HepG2 (cell line): ENCODE data around the gene METRN. TPM values are rescaled to one million over a fixed set of nuclear protein-coding genes. Genes with fewer than 3 reads are reported as not detected.

Source experiments
- ATAC-seq: fragments of 200-7000 bp; cut with Tn5 transposase; 3 replicates; pipeline ENCODE4 v1.9.1; 2020; ENCODE audit warnings: mild to moderate bottlenecking, moderate library complexity
- BruUV-seq: library from RNA; stranded (reverse); fragments of 400-500 nt; replicated peaks from 2 replicates; lab custom pipeline; 2021; lab: Mats Ljungman, UMichigan
- CTCF ChIA-PET: fragments of 300-600 bp; formaldehyde crosslinking; extraction: SDS; loops from one replicate; lab custom pipeline; 2021; ENCODE audit warnings: low total read pairs, inconsistent platforms, low intra/inter-chr PET ratio; lab: Yijun Ruan, JAX
- POLR2A ChIA-PET: fragments of 350-600 bp; sonication (Branson Sonifier 250); formaldehyde crosslinking; loops from one replicate; lab custom pipeline; 2020; ENCODE audit warnings: antibody characterized with exemption, inconsistent platforms; lab: Yijun Ruan, JAX
- DNase-seq: peaks from one replicate; pipeline ENCODE4 v3.0.0-alpha.2; 2015; ENCODE audit warnings: low spot score
- FAIRE-seq: peaks from 3 replicates; lab custom pipeline; 2011; peaks lifted over from hg19 to GRCh38; lab: Jason Lieb, UNC
- H2AFZ ChIP-seq: one replicate; pipeline ENCODE4 v1.6.1; 2011; ENCODE audit warnings: low read length, inconsistent platforms
- H3K27ac ChIP-seq: fragments of 300-600 bp; 3 replicates; pipeline ENCODE4 v1.8.0; 2011; ENCODE audit warnings: mixed run types, mild to moderate bottlenecking, mixed read lengths, low read length, inconsistent platforms; ENCODE audit not compliant: insufficient read depth; ENCODE audit errors: extremely low read length
- H3K27me3 ChIP-seq, 2 experiments: fragments of 200-600 bp in 1 of 2; 2 replicates in 1 of 2; 3 replicates in 1 of 2; pipeline versions ENCODE4 v1.6.0 to v1.8.0; 2011; ENCODE audit warnings: low read length in 2 of 2, mild to moderate bottlenecking in 2 of 2, moderate library complexity in 2 of 2, inconsistent platforms in 1 of 2; ENCODE audit not compliant: insufficient read depth in 2 of 2, control insufficient read depth in 1 of 2
- H3K36me3 ChIP-seq, 2 experiments: fragments of 200-600 bp in 1 of 2; replicated peaks in 1 of 2; 2 replicates in 1 of 2; 3 replicates in 1 of 2; pipeline versions ENCODE4 v1.5.1 to v1.8.0; 2011; ENCODE audit warnings: low read length in 2 of 2, inconsistent platforms in 1 of 2; ENCODE audit not compliant: insufficient read depth in 2 of 2, control insufficient read depth in 1 of 2
- H3K4me1 ChIP-seq: 2 replicates; pipeline ENCODE4 v1.5.1; 2012; ENCODE audit warnings: low read length, inconsistent platforms; ENCODE audit not compliant: insufficient read depth
- H3K4me2 ChIP-seq: 2 replicates; pipeline ENCODE4 v1.6.0; 2011; ENCODE audit warnings: low read depth, low read length, inconsistent platforms
- H3K4me3 ChIP-seq, 3 experiments: fragments of 200-600 bp in 1 of 3; sonication (generic), shearing (Covaris generic) in 1 of 3; replicated peaks in 1 of 3; 2 replicates each; pipeline ENCODE4 v1.5.1; 2011 to 2016; ENCODE audit warnings: low read length in 3 of 3, inconsistent platforms in 2 of 3, low read depth in 2 of 3, mild to moderate bottlenecking in 2 of 3, control low read depth in 1 of 3, mixed read lengths in 1 of 3; ENCODE audit not compliant: insufficient read depth in 1 of 3
- H3K79me2 ChIP-seq: one replicate; pipeline ENCODE4 v1.6.1; 2011; ENCODE audit warnings: low read length, inconsistent platforms; ENCODE audit not compliant: insufficient read depth
- H3K9ac ChIP-seq: 2 replicates; pipeline ENCODE4 v1.6.0; 2011; ENCODE audit warnings: mild to moderate bottlenecking, low read depth, low read length, inconsistent platforms; ENCODE audit not compliant: insufficient read depth
- H3K9me3 ChIP-seq: 2 replicates; pipeline ENCODE4 v1.5.1; 2012; ENCODE audit warnings: mild to moderate bottlenecking, low read length
- H4K20me1 ChIP-seq: 2 replicates; pipeline ENCODE4 v1.6.0; 2011; ENCODE audit warnings: inconsistent platforms, mild to moderate bottlenecking, low read length, moderate library complexity; ENCODE audit not compliant: insufficient read depth
- AGO1 ChIP-seq: fragments of 200-400 bp; formaldehyde crosslinking; IDR thresholded peaks from 2 replicates; pipeline ENCODE4 v1.6.1; 2017; ENCODE audit warnings: mild to moderate bottlenecking, low read depth, low read length, moderate library complexity; ENCODE audit not compliant: poor library complexity, severe bottlenecking
- AGO2 ChIP-seq: fragments of 200-400 bp; formaldehyde crosslinking; optimal IDR thresholded peaks from 2 replicates; pipeline ENCODE3; 2017; ENCODE audit warnings: mild to moderate bottlenecking, low read depth, low read length, moderate library complexity
- PCBP1 ChIP-seq: fragments of 200-400 bp; formaldehyde crosslinking; IDR thresholded peaks from 2 replicates; pipeline ENCODE4 v1.6.1; 2017; ENCODE audit warnings: mild to moderate bottlenecking, low read depth, low read length, borderline replicate concordance
- POLR2G ChIP-seq: fragments of 200-400 bp; formaldehyde crosslinking; IDR thresholded peaks from 2 replicates; pipeline ENCODE4 v1.6.1; 2018; ENCODE audit warnings: mild to moderate bottlenecking, low read depth, low read length, moderate library complexity
- RBFOX2 ChIP-seq: fragments of 200-400 bp; formaldehyde crosslinking; IDR thresholded peaks from 2 replicates; pipeline ENCODE4 v1.6.1; 2017; ENCODE audit warnings: low read depth, mild to moderate bottlenecking, low read length
- WGBS: methylation state at CpG from one replicate; pipeline ENCODE4 v1.1.6; 2017; ENCODE audit warnings: low lambda C conversion rate; 5-methylcytosine and 5-hydroxymethylcytosine counted together
- in situ Hi-C: cut with HindIII; loops from 2 replicates; pipeline ENCODE4 v1.10.0; 2017; ENCODE audit warnings: low pct_unique_long_range_greater_than_20kb; ENCODE audit not compliant: extremely low pct_ligation_motif_present
- intact Hi-C: fragments of 100-400 bp; cut with micrococcal nuclease; formaldehyde crosslinking; loops from one replicate; pipeline ENCODE4 v1.10.0; 2022; ENCODE audit not compliant: unreplicated experiment
- polyA plus RNA-seq, 8 experiments: library from polyadenylated mRNA; depleted of rRNA in 3 of 8; stranded (reverse) in 7 of 8; unstranded in 1 of 8; fragments of >200 nt; fragmentation: Illumina TruSeq in 4 of 8; extraction: Trizol in 4 of 8; gene quantifications; 2 replicates each; pipeline versions ENCODE4 v1.2.1 to v1.2.3, GENCODE V29; 2011 to 2016; ENCODE audit warnings: low read depth in 4 of 8, missing spikeins in 1 of 8, mixed read lengths in 1 of 8; ENCODE audit not compliant: insufficient read depth in 1 of 8
- total RNA-seq, 5 experiments: library from RNA; depleted of rRNA; stranded (reverse); fragments of >200 nt; fragmentation: Illumina TruSeq; extraction: Trizol; gene quantifications; 2 replicates each; pipeline ENCODE4 v1.2.3, GENCODE V29; 2016; ENCODE audit warnings: low read depth in 1 of 5
- TF ChIP-seq, protein P1 (sequence below): sonication (generic); formaldehyde crosslinking; conservative IDR thresholded peaks from 2 replicates; pipeline ENCODE4 v1.4.0; 2020; ENCODE audit warnings: missing genetic modification reagents
- TF ChIP-seq, protein P2 (sequence below): sonication (generic); formaldehyde crosslinking; IDR thresholded peaks from 2 replicates; pipeline ENCODE4 v1.5.1; 2020; ENCODE audit warnings: missing genetic modification reagents, mild to moderate bottlenecking, borderline replicate concordance

Gene METRN
- total and polyA plus RNA-seq, 2 of the 13 experiments (the other 11 are each of a cell fraction or from before 2014, with no cell fraction given), result 25.5 to 46.1 TPM

DNA sequence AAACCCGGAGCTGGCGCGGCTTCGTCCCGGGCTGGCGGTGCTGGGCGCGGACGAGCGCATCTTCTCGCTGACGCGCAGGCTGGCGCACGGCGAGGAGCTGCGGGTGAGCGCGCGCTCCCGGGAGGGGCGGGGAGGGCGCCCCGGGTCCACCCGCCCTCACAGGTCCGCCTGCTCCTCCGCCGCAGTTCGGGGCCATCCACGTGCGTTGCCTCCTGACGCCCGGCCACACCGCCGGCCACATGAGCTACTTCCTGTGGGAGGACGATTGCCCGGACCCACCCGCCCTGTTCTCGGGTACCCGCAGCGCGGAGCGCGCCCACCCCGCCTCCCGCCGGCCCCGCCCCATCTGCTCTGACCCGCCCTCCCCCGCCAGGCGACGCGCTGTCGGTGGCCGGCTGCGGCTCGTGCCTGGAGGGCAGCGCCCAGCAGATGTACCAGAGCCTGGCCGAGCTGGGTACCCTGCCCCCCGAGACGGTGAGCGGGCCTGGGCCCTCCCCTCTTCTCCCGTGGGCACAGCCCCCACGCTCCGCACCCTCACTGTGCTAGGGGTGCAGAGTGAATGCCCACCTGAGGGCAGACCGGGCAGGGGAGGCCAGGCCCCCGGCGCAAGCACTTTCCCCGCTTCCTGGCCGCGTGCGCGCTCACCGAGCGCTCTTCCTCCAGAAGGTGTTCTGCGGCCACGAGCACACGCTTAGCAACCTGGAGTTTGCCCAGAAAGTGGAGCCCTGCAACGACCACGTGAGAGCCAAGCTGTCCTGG lies 13.4 kb downstream of the METRN start (continued):
- TF ChIP-seq, protein P1, sequence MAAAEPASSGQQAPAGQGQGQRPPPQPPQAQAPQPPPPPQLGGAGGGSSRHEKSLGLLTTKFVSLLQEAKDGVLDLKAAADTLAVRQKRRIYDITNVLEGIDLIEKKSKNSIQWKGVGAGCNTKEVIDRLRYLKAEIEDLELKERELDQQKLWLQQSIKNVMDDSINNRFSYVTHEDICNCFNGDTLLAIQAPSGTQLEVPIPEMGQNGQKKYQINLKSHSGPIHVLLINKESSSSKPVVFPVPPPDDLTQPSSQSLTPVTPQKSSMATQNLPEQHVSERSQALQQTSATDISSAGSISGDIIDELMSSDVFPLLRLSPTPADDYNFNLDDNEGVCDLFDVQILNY (CRISPR knock-in tag), result no peak

DNA sequence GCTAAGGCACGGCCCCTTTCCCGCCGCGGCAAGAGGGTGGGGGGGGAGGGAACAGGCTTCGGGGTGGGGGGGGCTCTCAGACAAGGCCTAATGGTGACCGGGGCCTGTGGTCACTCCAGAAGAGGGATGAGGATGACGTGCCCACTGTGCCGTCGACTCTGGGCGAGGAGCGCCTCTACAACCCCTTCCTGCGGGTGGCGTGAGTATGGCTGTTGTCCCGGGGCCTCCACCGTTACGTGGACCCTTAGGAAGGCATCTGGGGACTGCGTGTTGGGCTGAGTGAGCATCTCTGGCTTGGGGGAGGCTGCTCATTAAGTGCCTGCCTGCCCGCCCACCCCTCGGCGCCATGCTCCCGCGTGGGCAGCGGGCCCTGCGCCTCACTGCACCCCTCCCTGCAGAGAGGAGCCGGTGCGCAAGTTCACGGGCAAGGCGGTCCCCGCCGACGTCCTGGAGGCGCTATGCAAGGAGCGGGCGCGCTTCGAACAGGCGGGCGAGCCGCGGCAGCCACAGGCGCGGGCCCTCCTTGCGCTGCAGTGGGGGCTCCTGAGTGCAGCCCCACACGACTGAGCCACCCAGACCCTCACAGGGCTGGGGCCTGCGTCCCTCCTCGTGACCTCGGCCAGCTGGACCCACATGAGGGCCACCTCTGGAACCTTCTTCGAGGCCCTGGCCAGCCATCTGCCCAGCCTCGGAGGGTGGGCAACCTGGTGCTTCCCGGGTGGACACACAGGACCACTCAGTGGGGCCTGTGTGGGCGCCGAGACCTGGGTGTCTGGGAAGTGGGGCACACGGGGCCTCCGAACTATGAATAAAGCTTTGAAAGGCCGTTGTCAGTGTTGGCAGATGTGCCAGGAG lies 14.2 kb downstream of the METRN start:
- H3K4me1 ChIP-seq, result peaks cover 11% of the 10 kb centered on the region
- peaks cover 3 to 8% of the 10 kb centered on the region in 2 experiments; a peak in 2 of 5 replicates for H3K36me3 ChIP-seq
- no peaks in the 10 kb centered on the region for H3K79me2 ChIP-seq
- in situ Hi-C loops, result no loop called here
- H2AFZ ChIP-seq, result no peak overlapping the region
- no peak for FAIRE-seq
- WGBS, result 97% methylated on average over 29 of the region's 55 CpGs
- peaks cover 0 to 3% of the 10 kb centered on the region in 2 experiments; a peak in 1 of 5 replicates for H3K27me3 ChIP-seq
- BruUV-seq, result no TSS peak
- no peak overlapping the region for H3K4me3 ChIP-seq
- no peak overlapping the region for H3K27ac ChIP-seq
- intact Hi-C loops, result no loop called here
- ChIA-PET CTCF (no interaction called here), POLR2A (interaction anchor here (1.3 to 2.0 kb wide), 3 partner anchors 8 to 13 kb away, joined by 4 to 7 read pairs (median 7); partner anchors contain the start of genes ANTKMT and CIAO3)
- TF ChIP-seq, protein P2, sequence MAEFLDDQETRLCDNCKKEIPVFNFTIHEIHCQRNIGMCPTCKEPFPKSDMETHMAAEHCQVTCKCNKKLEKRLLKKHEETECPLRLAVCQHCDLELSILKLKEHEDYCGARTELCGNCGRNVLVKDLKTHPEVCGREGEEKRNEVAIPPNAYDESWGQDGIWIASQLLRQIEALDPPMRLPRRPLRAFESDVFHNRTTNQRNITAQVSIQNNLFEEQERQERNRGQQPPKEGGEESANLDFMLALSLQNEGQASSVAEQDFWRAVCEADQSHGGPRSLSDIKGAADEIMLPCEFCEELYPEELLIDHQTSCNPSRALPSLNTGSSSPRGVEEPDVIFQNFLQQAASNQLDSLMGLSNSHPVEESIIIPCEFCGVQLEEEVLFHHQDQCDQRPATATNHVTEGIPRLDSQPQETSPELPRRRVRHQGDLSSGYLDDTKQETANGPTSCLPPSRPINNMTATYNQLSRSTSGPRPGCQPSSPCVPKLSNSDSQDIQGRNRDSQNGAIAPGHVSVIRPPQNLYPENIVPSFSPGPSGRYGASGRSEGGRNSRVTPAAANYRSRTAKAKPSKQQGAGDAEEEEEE (CRISPR knock-in tag), result no peak
- TF ChIP-seq PCBP1 (no peak), POLR2G (0 out of 2 replicates have a peak, but pooled peaks have one; percentile 32), AGO2 (peak; percentile 85), AGO1 (peak; percentile 51), RBFOX2 (peak; percentile 18; the same call in 1 of the 2 replicates)
- 0 out of 2 replicates have a peak, but pooled peaks cover 2% of the 10 kb centered on the region for H4K20me1 ChIP-seq
- no peak for DNase-seq
- no peak for ATAC-seq
- no peaks in the 10 kb centered on the region for H3K9me3 ChIP-seq
- H3K9ac ChIP-seq, result no peak overlapping the region
- H3K4me2 ChIP-seq, result no peak overlapping the region
